ENCODE measurements around the gene NCOR1. TPM values are rescaled to one million over a fixed set of nuclear protein-coding genes. Genes with fewer than 3 reads are reported as not detected.

The NCOR1 gene
- total and polyA plus RNA-seq, 9 of the 15 experiments (the other 6 are each of a cell fraction or from before 2014, with no cell fraction given), result 20.2 to 66.5 (median 50.9) TPM

GRCh38 chr17:15999141-15999973 is 216.0 kb downstream of the NCOR1 start, which contains the start of the genes TTC19 and ZSWIM7 (continued):
- no peak for TF ChIP-seq EZH2 (IDR thresholded peaks at IDR 0.05; ENCODE audit: borderline replicate concordance, low read depth, low read length)
- TF ChIP-seq CREB5 (CRISPR knock-in tag; IDR thresholded peaks at IDR 0.05), result no peak
- no peak for TF ChIP-seq ZNF740 (CRISPR knock-in tag; IDR thresholded peaks at IDR 0.05)
- TF ChIP-seq ZNF740 (tag; IDR thresholded peaks at IDR 0.05), result no peak
- peak; percentile 79 for TF ChIP-seq POLR2A (conservative IDR thresholded peaks at IDR 0.05)
- TF ChIP-seq TGIF2 (CRISPR knock-in tag; IDR thresholded peaks at IDR 0.05), result no peak
- no peak for TF ChIP-seq ZNF239 (CRISPR knock-in tag; IDR thresholded peaks at IDR 0.05)
- no peak; a peak in 1 of 6 replicates for TF ChIP-seq CTCF (IDR thresholded peaks at IDR 0.05 in 2 of 3, conservative IDR thresholded peaks at IDR 0.05 in 1 of 3; ENCODE audit: insufficient read depth in 2 of 3, low read depth in 1 of 3, low read length in 3 of 3)
- TF ChIP-seq ZNF561 (CRISPR knock-in tag; conservative IDR thresholded peaks at IDR 0.05), result no peak
- peak; percentile 34; the same call in 1 of the 2 replicates for TF ChIP-seq NCOA1 (IDR thresholded peaks at IDR 0.05; ENCODE audit: low read depth)
- no peak for TF ChIP-seq PTRF (tag; IDR thresholded peaks at IDR 0.05)
- TF ChIP-seq POLR3G (IDR thresholded peaks at IDR 0.05; ENCODE audit: extremely low read depth, insufficient read length, insufficient replicate concordance), result no peak
- TF ChIP-seq KAT8 (IDR thresholded peaks at IDR 0.05; ENCODE audit: low read depth), result no peak
- no peak for TF ChIP-seq TSHZ1 (CRISPR knock-in tag; IDR thresholded peaks at IDR 0.05)
- TF ChIP-seq PTTG1 (tag; IDR thresholded peaks at IDR 0.05; ENCODE audit: low read depth), result no peak
- TF ChIP-seq CREBBP (IDR thresholded peaks at IDR 0.05; ENCODE audit: low read depth, low read length), result no peak
- TF ChIP-seq E2F8 (IDR thresholded peaks at IDR 0.05; ENCODE audit: low read depth, partially characterized antibody), result no peak
